HepG2 (cell line): ENCODE data around the gene RHBDD3.
"Not testable (repeated sequence)": the region's sequence is repeated elsewhere in the genome, so short reads cannot be mapped to it uniquely, and the experiment has no call there.

Source experiments
- CTCF ChIP-seq: sonication (generic); formaldehyde crosslinking; IDR thresholded peaks from 2 replicates; pipeline ENCODE4 v1.5.0; 2020; ENCODE audit warnings: mild to moderate bottlenecking, missing genetic modification reagents, moderate library complexity
- IRF1 ChIP-seq: sonication (generic); formaldehyde crosslinking; IDR thresholded peaks from 2 replicates; pipeline ENCODE4 v1.4.0; 2020; ENCODE audit warnings: low read depth, mild to moderate bottlenecking, missing genetic modification reagents
- MEIS2 ChIP-seq: sonication (generic); formaldehyde crosslinking; IDR thresholded peaks from 2 replicates; pipeline ENCODE4 v1.9.0; 2021; ENCODE audit warnings: mild to moderate bottlenecking, missing genetic modification reagents
- SUZ12 ChIP-seq: fragments of 150-350 bp; IDR thresholded peaks from 2 replicates; pipeline ENCODE4 v1.6.1; 2014; ENCODE audit warnings: low read depth, low read length
- TAF1 ChIP-seq: sonication (generic); formaldehyde crosslinking; IDR thresholded peaks from 2 replicates; pipeline ENCODE4 v1.4.0; 2020; ENCODE audit warnings: missing genetic modification reagents
- ZBTB33 ChIP-seq: sonication (generic); formaldehyde crosslinking; IDR thresholded peaks from 2 replicates; pipeline ENCODE4 v1.4.0; 2020; ENCODE audit warnings: missing genetic modification reagents
- ZNF564 ChIP-seq: sonication (generic); formaldehyde crosslinking; IDR thresholded peaks from 2 replicates; pipeline ENCODE4 v1.8.1; 2023; ENCODE audit warnings: mild to moderate bottlenecking, missing genetic modification reagents
- ZNF660 ChIP-seq: sonication (generic); formaldehyde crosslinking; IDR thresholded peaks from 2 replicates; pipeline ENCODE4 v1.5.1; 2020; ENCODE audit warnings: mild to moderate bottlenecking, low read depth, missing genetic modification reagents, borderline replicate concordance

- not testable (repeated sequence) for TF ChIP-seq ZBTB33; ZNF564 (CRISPR knock-in tag); CTCF (CRISPR knock-in tag); ZNF660 (CRISPR knock-in tag); TAF1 (CRISPR knock-in tag); SUZ12; MEIS2; IRF1 (CRISPR knock-in tag)
These were observed 27.3 kb downstream of the RHBDD3 start for GRCh38 chr22:29240481-29240880.
